Measurements from ENCODE around the gene DAZAP2. TPM values are rescaled to one million over a fixed set of nuclear protein-coding genes. Genes with fewer than 3 reads are reported as not detected.

The DAZAP2 gene
- total and polyA plus RNA-seq, 9 of the 15 experiments (the other 6 are each of a cell fraction or from before 2014, with no cell fraction given): 116 to 668 (median 227) TPM

GRCh38 chr12:51238510-51239334 lies at the start of gene DAZAP2 (continued):
- TF ChIP-seq PATZ1 (CRISPR knock-in tag; IDR thresholded peaks at IDR 0.05; ENCODE audit: borderline replicate concordance) (no peak), TAF15 (IDR thresholded peaks at IDR 0.05; ENCODE audit: low read depth, low read length) (no peak), POLR2AphosphoS5 (IDR thresholded peaks at IDR 0.05; ENCODE audit: control insufficient read depth, insufficient read depth, low read depth, low read length) (peak; percentile 82), THAP7 (CRISPR knock-in tag; IDR thresholded peaks at IDR 0.05) (peak; percentile 78), BRF1 (IDR thresholded peaks at IDR 0.05; ENCODE audit: borderline replicate concordance, extremely low read depth, insufficient read length) (no peak), NFIX (CRISPR knock-in tag; IDR thresholded peaks at IDR 0.05; ENCODE audit: low read depth) (no peak), ZNF449 (CRISPR knock-in tag; IDR thresholded peaks at IDR 0.05) (no peak), ZNF740 (CRISPR knock-in tag; IDR thresholded peaks at IDR 0.05) (peak; percentile 99), ZNF740 (tag; IDR thresholded peaks at IDR 0.05) (peak in 1 of 2 experiments; percentile 97; a peak in 2 of 4 replicates), GABPB1 (CRISPR knock-in tag; IDR thresholded peaks at IDR 0.05) (peak; percentile 90), ZNF121 (CRISPR knock-in tag; conservative IDR thresholded peaks at IDR 0.05) (no peak), IRF2 (CRISPR knock-in tag; IDR thresholded peaks at IDR 0.05) (no peak)

Measured in K562 (cell line).